ENCODE measurements around the gene GPATCH1.
"Not testable (repeated sequence)": the region's sequence is repeated elsewhere in the genome, so short reads cannot be mapped to it uniquely, and the experiment has no call there.

GPATCH1 gene

GRCh38 chr19:33111587-33111986, 30.6 kb downstream of the GPATCH1 start:
- DNase-seq (ENCODE audit: low read depth in 2 of 2), result no peak

GRCh38 chr19:33114312-33114711, 33.3 kb downstream of the GPATCH1 start:
- DNase-seq (ENCODE audit: low read depth in 2 of 2), result no peak

- no peak for DNase-seq (ENCODE audit: low read depth in 2 of 2)
These were observed 36.5 kb downstream of the GPATCH1 start for GRCh38 chr19:33117501-33117900.

- no peak for DNase-seq (ENCODE audit: low read depth in 2 of 2)
These were observed 37.7 kb downstream of the GPATCH1 start for GRCh38 chr19:33118643-33119042.

- no peak for DNase-seq (ENCODE audit: low read depth in 2 of 2)
These were observed 43.5 kb downstream of the GPATCH1 start for GRCh38 chr19:33124207-33125098.

- DNase-seq (ENCODE audit: low read depth in 2 of 2), result peak; percentile 15 to 19
These were observed 45.0 kb downstream of the GPATCH1 start for GRCh38 chr19:33125929-33126388.

- DNase-seq (ENCODE audit: low read depth in 2 of 2), result not testable (repeated sequence)
These were observed 45.7 kb downstream of the GPATCH1 start for GRCh38 chr19:33126712-33127111.

- DNase-seq (ENCODE audit: low read depth in 2 of 2), result no peak
These were observed 48.9 kb downstream of the GPATCH1 start for GRCh38 chr19:33129901-33130300.

GRCh38 chr19:33130433-33130832, 49.5 kb downstream of the GPATCH1 start:
- no peak for DNase-seq (ENCODE audit: low read depth in 2 of 2)

- DNase-seq (ENCODE audit: low read depth in 2 of 2), result no peak
These were observed 51.0 kb downstream of the GPATCH1 start, which contains the start of gene WDR88 for GRCh38 chr19:33132021-33132420. Gene WDR88, plus strand, starts transcription at chr19:33132114. Its CDS starts 56 bp downstream, at chr19:33132170.

- no peak for DNase-seq (ENCODE audit: low read depth in 2 of 2)
These were observed 51.4 kb downstream of the GPATCH1 start for GRCh38 chr19:33132425-33132824.

GRCh38 chr19:33133438-33134031, 52.6 kb downstream of the GPATCH1 start:
- no peak for DNase-seq (ENCODE audit: low read depth in 2 of 2)

- DNase-seq (ENCODE audit: low read depth in 2 of 2), result peak; percentile 43 to 52
These were observed 53.6 kb downstream of the GPATCH1 start for GRCh38 chr19:33134571-33135041.

GRCh38 chr19:33139165-33139564, 58.2 kb downstream of the GPATCH1 start:
- DNase-seq (ENCODE audit: low read depth in 2 of 2), result no peak

- DNase-seq (ENCODE audit: low read depth in 2 of 2), result peak; percentile 34 to 39
These were observed 63.0 kb downstream of the GPATCH1 start for GRCh38 chr19:33143897-33144405.

- DNase-seq (ENCODE audit: low read depth in 2 of 2), result no peak
These were observed 65.2 kb downstream of the GPATCH1 start for GRCh38 chr19:33146209-33146608.

- no peak for DNase-seq (ENCODE audit: low read depth in 2 of 2)
These were observed 66.6 kb downstream of the GPATCH1 start for GRCh38 chr19:33147538-33147937.

GRCh38 chr19:33150852-33151518, 70.0 kb downstream of the GPATCH1 start:
- DNase-seq (ENCODE audit: low read depth in 2 of 2), result no peak

- DNase-seq (ENCODE audit: low read depth in 2 of 2), result no peak
These were observed 71.2 kb downstream of the GPATCH1 start for GRCh38 chr19:33152176-33152575.

- not testable (repeated sequence) for DNase-seq (ENCODE audit: low read depth in 2 of 2)
These were observed 71.6 kb downstream of the GPATCH1 start for GRCh38 chr19:33152625-33153024.

- DNase-seq (ENCODE audit: low read depth in 2 of 2), result not testable (repeated sequence)
These were observed 73.3 kb downstream of the GPATCH1 start for GRCh38 chr19:33154313-33154712.

GRCh38 chr19:33156334-33156733, 75.4 kb downstream of the GPATCH1 start:
- DNase-seq (ENCODE audit: low read depth in 2 of 2), result no peak

Measured in stimulated activated CD8-positive, alpha-beta memory T cell treated with anti-CD3 and anti-CD28 coated beads, Interleukin-15, amount 100 ng/mL, for 48 hours (primary cell).